HepG2 (cell line): ENCODE data around the gene GSK3A. TPM values are rescaled to one million over a fixed set of nuclear protein-coding genes. Genes with fewer than 3 reads are reported as not detected.

ENCODE experiments used
- BCL6 ChIP-seq: IDR thresholded peaks from 2 replicates; pipeline ENCODE4 v1.6.1; 2016; ENCODE audit warnings: missing genetic modification reagents, missing compliant biosample characterization
- ETV6 ChIP-seq: sonication (generic); formaldehyde crosslinking; conservative IDR thresholded peaks from 2 replicates; pipeline ENCODE4 v1.4.0; 2020; ENCODE audit warnings: missing genetic modification reagents
- FOXM1 ChIP-seq: sonication (generic); formaldehyde crosslinking; IDR thresholded peaks from 2 replicates; pipeline ENCODE4 v1.5.0; 2020; ENCODE audit warnings: missing genetic modification reagents
- GLI4 ChIP-seq: sonication (generic); formaldehyde crosslinking; IDR thresholded peaks from 2 replicates; pipeline ENCODE4 v1.5.1; 2020; ENCODE audit warnings: missing genetic modification reagents, mild to moderate bottlenecking, moderate library complexity, borderline replicate concordance
- GPBP1L1 ChIP-seq: sonication (generic); formaldehyde crosslinking; IDR thresholded peaks from 2 replicates; pipeline ENCODE4 v1.5.0; 2020; ENCODE audit warnings: mild to moderate bottlenecking, missing genetic modification reagents
- IKZF1 ChIP-seq: fragments of 450-650 bp; IDR thresholded peaks from 2 replicates; pipeline ENCODE4 v1.7.1; 2016
- MIER2 ChIP-seq: IDR thresholded peaks from 2 replicates; pipeline ENCODE4 v1.6.1; 2016; ENCODE audit warnings: missing biosample characterization, missing genetic modification reagents
- NFYB ChIP-seq: sonication (generic); formaldehyde crosslinking; IDR thresholded peaks from 2 replicates; pipeline ENCODE4 v1.4.0; 2020; ENCODE audit warnings: missing genetic modification reagents
- POLR2G ChIP-seq: fragments of 200-400 bp; formaldehyde crosslinking; IDR thresholded peaks from 2 replicates; pipeline ENCODE4 v1.6.1; 2018; ENCODE audit warnings: mild to moderate bottlenecking, low read depth, low read length, moderate library complexity
- SALL1 ChIP-seq: sonication (generic); formaldehyde crosslinking; IDR thresholded peaks from 2 replicates; pipeline ENCODE4 v1.8.0; 2022; ENCODE audit warnings: mild to moderate bottlenecking, missing genetic modification reagents
- SP1 ChIP-seq, 2 experiments: fragments of 450-650 bp in 1 of 2; sonication (generic) in 1 of 2; formaldehyde crosslinking in 1 of 2; IDR thresholded peaks; 2 replicates each; pipeline versions ENCODE4 v1.4.0 to v1.6.1; 2016 to 2020; ENCODE audit warnings: missing genetic modification reagents in 1 of 2
- TERF1 ChIP-seq: sonication (generic); formaldehyde crosslinking; IDR thresholded peaks from 2 replicates; pipeline ENCODE4 v1.8.0; 2022; ENCODE audit warnings: mild to moderate bottlenecking, missing genetic modification reagents, moderate library complexity
- ZBTB14 ChIP-seq: sonication (generic); formaldehyde crosslinking; IDR thresholded peaks from 2 replicates; pipeline ENCODE4 v1.4.0; 2020; ENCODE audit warnings: missing genetic modification reagents
- ZBTB39 ChIP-seq: sonication (generic); formaldehyde crosslinking; IDR thresholded peaks from 2 replicates; pipeline ENCODE4 v1.5.0; 2020; ENCODE audit warnings: missing genetic modification reagents
- ZBTB49 ChIP-seq: sonication (generic); formaldehyde crosslinking; IDR thresholded peaks from 2 replicates; pipeline ENCODE4 v1.4.0; 2020; ENCODE audit warnings: missing genetic modification reagents, borderline replicate concordance
- ZIK1 ChIP-seq: sonication (generic); formaldehyde crosslinking; IDR thresholded peaks from 2 replicates; pipeline ENCODE4 v1.5.0; 2020; ENCODE audit warnings: mild to moderate bottlenecking, low read depth, missing genetic modification reagents, borderline replicate concordance
- ZNF24 ChIP-seq: fragments of 450-650 bp; IDR thresholded peaks from 2 replicates; pipeline ENCODE4 v1.6.1; 2017; ENCODE audit warnings: antibody characterized with exemption, mild to moderate bottlenecking
- ZNF333 ChIP-seq: sonication (generic); formaldehyde crosslinking; IDR thresholded peaks from 2 replicates; pipeline ENCODE4 v1.4.0; 2020; ENCODE audit warnings: mild to moderate bottlenecking, missing genetic modification reagents, borderline replicate concordance
- ZNF629 ChIP-seq: sonication (generic); formaldehyde crosslinking; conservative IDR thresholded peaks from 2 replicates; pipeline ENCODE4 v1.5.0; 2020; ENCODE audit warnings: missing genetic modification reagents
- ZNF773 ChIP-seq: sonication (generic); formaldehyde crosslinking; IDR thresholded peaks from 2 replicates; pipeline ENCODE4 v1.4.0; 2020; ENCODE audit warnings: missing genetic modification reagents, borderline replicate concordance
- polyA plus RNA-seq, 8 experiments: library from polyadenylated mRNA; depleted of rRNA in 3 of 8; stranded (reverse) in 7 of 8; unstranded in 1 of 8; fragments of >200 nt; fragmentation: Illumina TruSeq in 4 of 8; extraction: Trizol in 4 of 8; gene quantifications; 2 replicates each; pipeline versions ENCODE4 v1.2.1 to v1.2.3, GENCODE V29; 2011 to 2016; ENCODE audit warnings: low read depth in 4 of 8, missing spikeins in 1 of 8, mixed read lengths in 1 of 8; ENCODE audit not compliant: insufficient read depth in 1 of 8
- total RNA-seq, 5 experiments: library from RNA; depleted of rRNA; stranded (reverse); fragments of >200 nt; fragmentation: Illumina TruSeq; extraction: Trizol; gene quantifications; 2 replicates each; pipeline ENCODE4 v1.2.3, GENCODE V29; 2016; ENCODE audit warnings: low read depth in 1 of 5

Gene GSK3A
- total and polyA plus RNA-seq, 2 of the 13 experiments (the other 11 are each of a cell fraction or from before 2014, with no cell fraction given): 16.9 to 52.5 TPM

GRCh38 chr19:42254089-42254849, 11.9 kb upstream of the GSK3A start (continued):
- peak; percentile 11; the same call in 1 of the 2 replicates for TF ChIP-seq BCL6 (CRISPR knock-in tag)
- TF ChIP-seq GPBP1L1 (CRISPR knock-in tag): no peak
- TF ChIP-seq MIER2 (CRISPR knock-in tag): no peak
- TF ChIP-seq ETV6 (CRISPR knock-in tag): 0 out of 2 replicates have a peak, but pooled peaks have one; percentile 16
- TF ChIP-seq ZIK1 (CRISPR knock-in tag): no peak; the same call in 1 of the 2 replicates
- TF ChIP-seq ZBTB49 (CRISPR knock-in tag): no peak
- TF ChIP-seq SALL1 (CRISPR knock-in tag): no peak
- no peak for TF ChIP-seq ZNF773
- 0 out of 2 replicates have a peak, but pooled peaks have one; percentile 1 for TF ChIP-seq POLR2G
- no peak for TF ChIP-seq IKZF1
- peak; percentile 60 for TF ChIP-seq ZBTB14 (CRISPR knock-in tag)
- no peak for TF ChIP-seq SP1 (IDR thresholded peaks at IDR 0.05)
- no peak; the same call in 1 of the 2 replicates for TF ChIP-seq SP1 (CRISPR knock-in tag; IDR thresholded peaks at IDR 0.05)
- TF ChIP-seq ZBTB39: no peak
- TF ChIP-seq NFYB (CRISPR knock-in tag): no peak
- TF ChIP-seq GLI4 (CRISPR knock-in tag): no peak
- TF ChIP-seq FOXM1 (CRISPR knock-in tag): no peak
- no peak for TF ChIP-seq ZNF24
- TF ChIP-seq ZNF629 (CRISPR knock-in tag): no peak
- TF ChIP-seq TERF1 (CRISPR knock-in tag): no peak
- TF ChIP-seq ZNF333 (CRISPR knock-in tag): no peak
